GM23338 (cell line): ENCODE results near the gene NDUFA12. TPM values are rescaled to one million over a fixed set of nuclear protein-coding genes. Genes with fewer than 3 reads are reported as not detected.

Experiments used
- ATAC-seq: fragments of 200-7000 bp; cut with Tn5 transposase; 3 replicates; pipeline ENCODE4 v1.9.1; 2020
- DNase-seq: peaks from one replicate; pipeline ENCODE4 v3.0.0-alpha.2; 2015; ENCODE audit warnings: low spot score
- H2AFZ ChIP-seq: fragments of 200-600 bp; sonication (generic); 2 replicates; pipeline ENCODE4 v1.8.0; 2016; ENCODE audit warnings: antibody characterized with exemption, mild to moderate bottlenecking, moderate library complexity
- H3F3A ChIP-seq: fragments of 200-600 bp; sonication (generic); replicated peaks from 2 replicates; pipeline ENCODE4 v1.8.0; 2017; ENCODE audit warnings: antibody characterized with exemption, mixed run types, low read depth
- H3K27ac ChIP-seq: fragments of 200-600 bp; sonication (generic); 2 replicates; pipeline ENCODE4 v1.6.1; 2016; ENCODE audit warnings: low read depth
- H3K27me3 ChIP-seq: fragments of 200-600 bp; sonication (generic); 2 replicates; pipeline ENCODE4 v1.8.0; 2016; ENCODE audit warnings: mild to moderate bottlenecking, mixed run types, moderate library complexity; ENCODE audit not compliant: insufficient read depth
- H3K36me3 ChIP-seq: fragments of 200-600 bp; sonication (generic); 2 replicates; pipeline ENCODE4 v1.8.0; 2016; ENCODE audit warnings: mild to moderate bottlenecking; ENCODE audit not compliant: insufficient read depth
- H3K4me1 ChIP-seq: fragments of 200-600 bp; sonication (generic); 2 replicates; pipeline ENCODE4 v1.8.0; 2016; ENCODE audit warnings: mild to moderate bottlenecking, moderate library complexity; ENCODE audit not compliant: insufficient read depth
- H3K4me2 ChIP-seq: fragments of 200-600 bp; sonication (generic); 2 replicates; pipeline ENCODE4 v1.7.1; 2017; ENCODE audit warnings: mixed run types
- H3K4me3 ChIP-seq: fragments of 200-600 bp; sonication (generic); 2 replicates; pipeline ENCODE4 v1.6.1; 2016; ENCODE audit warnings: mixed run types
- H3K79me2 ChIP-seq: fragments of 200-600 bp; sonication (generic); replicated peaks from 2 replicates; pipeline ENCODE4 v1.8.0; 2017; ENCODE audit warnings: mild to moderate bottlenecking; ENCODE audit not compliant: insufficient read depth
- H3K9me2 ChIP-seq: fragments of 200-600 bp; sonication (generic); 2 replicates; pipeline ENCODE4 v1.8.0; 2017; ENCODE audit not compliant: insufficient read depth
- H4K20me1 ChIP-seq: fragments of 200-600 bp; sonication (generic); replicated peaks from 2 replicates; pipeline ENCODE4 v1.8.0; 2017; ENCODE audit warnings: mild to moderate bottlenecking; ENCODE audit not compliant: insufficient read depth
- H3K27ac Mint-ChIP-seq: 2 replicates; pipeline ENCODE4 v1.8.0; 2020; ENCODE audit warnings: inconsistent platforms, mild to moderate bottlenecking, moderate library complexity, mixed read lengths
- H3K27me3 Mint-ChIP-seq: 3 replicates; pipeline ENCODE4 v1.8.0; 2022; ENCODE audit warnings: low read depth, mild to moderate bottlenecking, moderate library complexity, mixed read lengths, inconsistent platforms; ENCODE audit not compliant: insufficient read depth, poor library complexity
- H3K36me3 Mint-ChIP-seq: 3 replicates; pipeline ENCODE4 v1.8.0; 2021; ENCODE audit warnings: low read depth, mild to moderate bottlenecking, inconsistent platforms, moderate library complexity, mixed read lengths
- H3K4me1 Mint-ChIP-seq: 3 replicates; pipeline ENCODE4 v1.8.0; 2020; ENCODE audit warnings: mild to moderate bottlenecking, inconsistent platforms, mixed read lengths
- H3K4me3 Mint-ChIP-seq: 3 replicates; pipeline ENCODE4 v1.8.0; 2021; ENCODE audit warnings: moderate library complexity, mild to moderate bottlenecking, inconsistent platforms, mixed read lengths
- H3K9me3 Mint-ChIP-seq: 3 replicates; pipeline ENCODE4 v1.8.0; 2020; ENCODE audit warnings: moderate library complexity, mild to moderate bottlenecking, inconsistent platforms, mixed read lengths
- CTCF ChIP-seq, 2 experiments: fragments of 200-600 bp in 1 of 2; sonication (generic) in 1 of 2; conservative IDR thresholded peaks; 2 replicates each; pipeline versions ENCODE4 v1.5.1 to v1.6.1; 2016 to 2017; ENCODE audit warnings: antibody characterized with exemption in 2 of 2, low read depth in 2 of 2, mild to moderate bottlenecking in 2 of 2, moderate library complexity in 1 of 2
- ETS1 ChIP-seq: IDR thresholded peaks from 2 replicates; pipeline ENCODE4 v1.6.1; 2016; ENCODE audit warnings: antibody characterized with exemption
- EZH2 ChIP-seq: fragments of 200-600 bp; sonication (generic); IDR thresholded peaks from one replicate; pipeline ENCODE4 v1.8.0; 2017; ENCODE audit warnings: antibody characterized with exemption, mild to moderate bottlenecking, low read depth; ENCODE audit not compliant: unreplicated experiment
- EZH2phosphoT487 ChIP-seq: fragments of 200-600 bp; sonication (generic); IDR thresholded peaks from one replicate; pipeline ENCODE4 v1.8.1; 2018; ENCODE audit warnings: antibody characterized with exemption; ENCODE audit not compliant: unreplicated experiment
- NANOG ChIP-seq: IDR thresholded peaks from 2 replicates; pipeline ENCODE4 v1.6.1; 2016; ENCODE audit warnings: antibody characterized with exemption, borderline replicate concordance
- POLR2AphosphoS5 ChIP-seq: IDR thresholded peaks from 2 replicates; pipeline ENCODE4 v1.6.1; 2016; ENCODE audit warnings: antibody characterized with exemption, low read depth
- REST ChIP-seq: IDR thresholded peaks from one replicate; pipeline ENCODE4 v1.6.1; 2018; ENCODE audit warnings: antibody characterized with exemption; ENCODE audit not compliant: unreplicated experiment
- STAT1 ChIP-seq: IDR thresholded peaks from one replicate; pipeline ENCODE4 v1.6.1; 2016; ENCODE audit warnings: antibody characterized with exemption; ENCODE audit not compliant: unreplicated experiment
- ZNF331 ChIP-seq: fragments of 250-450 bp; sonication (Bioruptor Pico); IDR thresholded peaks from 2 replicates; pipeline ENCODE4 v1.5.0; 2020; ENCODE audit warnings: low read depth, mild to moderate bottlenecking, moderate library complexity
- polyA plus RNA-seq: library from polyadenylated mRNA; unstranded; fragments of >200 nt; fragmentation: Nextera tagmentation; extraction: Ambion mirVana; gene quantifications from 2 replicates; pipeline ENCODE4 v1.2.1, GENCODE V29; 2016
- total RNA-seq: library from RNA; depleted of rRNA; stranded (reverse); fragments of >200 nt; shearing (Covaris generic); gene quantifications from 2 replicates; pipeline ENCODE4 v1.2.3, GENCODE V29; 2014

Gene NDUFA12
- total and polyA plus RNA-seq, 2 experiments from 2014 or later: 84.9 to 386 TPM

- no peak for TF ChIP-seq REST
Observed at GRCh38 chr12:94957006-94957405, 46.5 kb downstream of the NDUFA12 start (continued).

GRCh38 chr12:94954948-94955592, 48.4 kb downstream of the NDUFA12 start:
- Histone ChIP-seq H3K4me1 (no peaks in the 10 kb centered on the region), H3K79me2 (no peaks in the 10 kb centered on the region), H3K36me3 (no peaks in the 10 kb centered on the region), H3K27ac (no peak overlapping the region), H3K4me3 (no peak overlapping the region), H4K20me1 (no peaks in the 10 kb centered on the region), H3K4me2 (no peak overlapping the region), H3K9me2 (peaks cover 4% of the 10 kb centered on the region; the same call in 1 of the 2 replicates), H2AFZ (no peak overlapping the region), H3F3A (no peaks in the 10 kb centered on the region), H3K27me3 (no peaks in the 10 kb centered on the region)
- ATAC-seq (no peak), DNase-seq (no peak)
- H3K27ac Mint-ChIP-seq: no peak overlapping the region
- no peaks in the 10 kb centered on the region for H3K27me3 Mint-ChIP-seq
- peaks cover 8% of the 10 kb centered on the region for H3K4me1 Mint-ChIP-seq
- H3K36me3 Mint-ChIP-seq: no peaks in the 10 kb centered on the region
- H3K4me3 Mint-ChIP-seq: no peak overlapping the region
- no peaks in the 10 kb centered on the region for H3K9me3 Mint-ChIP-seq
- no peak for TF ChIP-seq EZH2phosphoT487
- TF ChIP-seq EZH2: no peak
- TF ChIP-seq NANOG: no peak
- no peak for TF ChIP-seq STAT1
- TF ChIP-seq REST: no peak
- no peak for TF ChIP-seq CTCF (conservative IDR thresholded peaks at IDR 0.05; ENCODE audit: low read depth in 2 of 2)
- TF ChIP-seq POLR2AphosphoS5: no peak
- TF ChIP-seq ETS1: no peak
- TF ChIP-seq ZNF331 (CRISPR knock-in tag): no peak
